ENCODE results near the gene TRIM71. TPM values are rescaled to one million over a fixed set of nuclear protein-coding genes. Genes with fewer than 3 reads are reported as not detected.

The TRIM71 gene
- total RNA-seq, 2 donors from 2014 or later = 11.1 TPM; not detected in 1

DNA sequence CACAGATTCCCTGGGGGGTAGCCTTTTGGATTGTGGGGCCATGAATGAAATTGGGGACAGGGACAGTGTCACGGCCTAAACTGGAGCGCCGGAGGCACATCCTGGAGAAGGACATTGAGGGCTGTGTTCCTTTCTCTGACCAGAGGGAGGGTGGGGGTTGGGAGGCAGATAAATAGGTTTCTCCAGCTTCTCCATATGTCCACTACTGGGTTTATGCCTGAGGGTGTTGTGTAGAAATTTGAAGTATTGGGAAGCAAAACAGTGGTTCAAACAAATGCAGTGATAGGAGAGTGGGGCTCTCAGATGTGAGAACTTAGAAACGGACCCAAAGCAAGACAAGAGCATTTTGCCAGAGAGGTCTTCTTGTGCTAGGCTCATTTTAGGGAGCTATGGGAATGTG lies 34.3 kb downstream of the TRIM71 start:
- Histone ChIP-seq H3K27me3 (replicated peaks; ENCODE audit: insufficient read depth) (no peaks in the 10 kb centered on the region), H3K9me3 (no peaks in the 10 kb centered on the region), H3K27ac (no peak overlapping the region), H3K36me3 (no peaks in the 10 kb centered on the region), H3K4me1 (replicated peaks) (no peaks in the 10 kb centered on the region), H3K4me3 (no peak overlapping the region)
- WGBS = 94% methylated on average over 4 of the region's 4 CpGs
- TF ChIP-seq POLR2A (IDR thresholded peaks at IDR 0.05) (no peak), POLR2AphosphoS5 (IDR thresholded peaks at IDR 0.05) (no peak)
- TF ChIP-seq, protein P1, sequence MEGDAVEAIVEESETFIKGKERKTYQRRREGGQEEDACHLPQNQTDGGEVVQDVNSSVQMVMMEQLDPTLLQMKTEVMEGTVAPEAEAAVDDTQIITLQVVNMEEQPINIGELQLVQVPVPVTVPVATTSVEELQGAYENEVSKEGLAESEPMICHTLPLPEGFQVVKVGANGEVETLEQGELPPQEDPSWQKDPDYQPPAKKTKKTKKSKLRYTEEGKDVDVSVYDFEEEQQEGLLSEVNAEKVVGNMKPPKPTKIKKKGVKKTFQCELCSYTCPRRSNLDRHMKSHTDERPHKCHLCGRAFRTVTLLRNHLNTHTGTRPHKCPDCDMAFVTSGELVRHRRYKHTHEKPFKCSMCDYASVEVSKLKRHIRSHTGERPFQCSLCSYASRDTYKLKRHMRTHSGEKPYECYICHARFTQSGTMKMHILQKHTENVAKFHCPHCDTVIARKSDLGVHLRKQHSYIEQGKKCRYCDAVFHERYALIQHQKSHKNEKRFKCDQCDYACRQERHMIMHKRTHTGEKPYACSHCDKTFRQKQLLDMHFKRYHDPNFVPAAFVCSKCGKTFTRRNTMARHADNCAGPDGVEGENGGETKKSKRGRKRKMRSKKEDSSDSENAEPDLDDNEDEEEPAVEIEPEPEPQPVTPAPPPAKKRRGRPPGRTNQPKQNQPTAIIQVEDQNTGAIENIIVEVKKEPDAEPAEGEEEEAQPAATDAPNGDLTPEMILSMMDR (IDR thresholded peaks at IDR 0.05) = no peak
- no peak for DNase-seq (ENCODE audit: low spot score)
- intact Hi-C loops (cut with DNase I) = no loop called here

DNA sequence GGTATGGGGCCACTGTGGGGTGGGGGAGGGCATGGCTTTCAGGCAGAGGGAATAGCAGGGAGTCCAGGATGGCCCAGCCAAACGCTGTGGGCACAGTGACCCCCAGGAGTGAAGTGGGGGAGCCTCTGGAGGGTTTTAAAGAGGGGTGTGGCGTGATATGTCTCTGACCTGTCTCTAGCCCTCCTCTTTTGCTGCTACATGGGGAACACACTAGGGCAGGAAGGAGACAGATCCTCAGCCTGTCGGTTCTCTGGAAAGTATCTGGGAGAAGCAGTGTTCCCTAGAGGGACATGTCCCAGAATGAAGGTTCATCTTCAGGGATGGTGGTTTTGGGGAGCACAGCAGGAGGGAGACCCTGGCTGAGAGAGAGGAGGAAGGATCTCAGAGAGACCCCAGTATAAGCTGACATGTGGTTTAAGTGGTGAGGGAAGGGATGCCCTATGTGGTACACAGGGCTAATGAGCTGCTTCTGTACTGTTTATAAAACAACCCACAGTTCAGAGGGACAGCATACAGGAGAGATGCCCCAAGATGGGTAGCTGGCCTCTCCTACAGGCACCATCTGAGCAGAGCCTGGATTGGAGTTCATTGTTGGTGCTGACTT lies 37.7 kb downstream of the TRIM71 start:
- no peak overlapping the region for H3K4me3 ChIP-seq
- no peaks in the 10 kb centered on the region for H3K4me1 ChIP-seq (replicated peaks)
- no peak for TF ChIP-seq POLR2A (IDR thresholded peaks at IDR 0.05)
- TF ChIP-seq, protein P1 (IDR thresholded peaks at IDR 0.05) = no peak
- DNase-seq (ENCODE audit: low spot score) = no peak
- intact Hi-C loops (cut with DNase I) = no loop called here
- no peak overlapping the region for H3K27ac ChIP-seq
- H3K27me3 ChIP-seq (replicated peaks; ENCODE audit: insufficient read depth) = no peaks in the 10 kb centered on the region
- H3K36me3 ChIP-seq = no peaks in the 10 kb centered on the region
- no peaks in the 10 kb centered on the region for H3K9me3 ChIP-seq
- 81% methylated on average over 3 of the region's 3 CpGs for WGBS

DNA sequence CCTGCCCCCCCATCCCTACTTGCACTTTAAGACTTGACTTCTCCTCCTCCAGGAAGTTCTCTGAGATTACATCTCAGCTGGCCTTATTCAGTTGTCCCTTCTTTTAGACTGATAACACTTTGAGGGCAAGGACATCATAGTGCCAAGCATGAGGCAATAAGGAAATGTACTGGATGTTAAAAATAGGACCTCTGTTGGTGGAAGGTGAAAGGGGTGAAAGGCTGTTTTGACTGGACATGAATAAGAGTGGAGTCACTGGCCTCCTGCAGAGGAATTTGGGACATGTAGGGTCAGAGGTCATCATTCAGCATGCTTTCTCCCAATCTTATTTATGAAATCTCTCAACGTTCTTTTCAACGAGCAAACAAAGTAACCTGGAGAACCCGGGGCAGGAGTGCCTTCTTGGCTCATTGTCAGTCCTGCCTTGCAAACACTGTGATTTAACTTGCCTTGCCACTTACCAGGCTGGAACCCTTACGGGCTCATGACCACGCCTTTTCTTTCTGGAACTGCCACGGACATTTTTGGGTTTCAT lies 38.6 kb downstream of the TRIM71 start:
- 42% methylated on average over 6 of the region's 6 CpGs for WGBS
- no peak overlapping the region for H3K27ac ChIP-seq
- H3K4me1 ChIP-seq (replicated peaks) = no peaks in the 10 kb centered on the region
- H3K4me3 ChIP-seq = no peak overlapping the region
- H3K27me3 ChIP-seq (replicated peaks; ENCODE audit: insufficient read depth) = no peaks in the 10 kb centered on the region
- TF ChIP-seq POLR2A (IDR thresholded peaks at IDR 0.05) = no peak
- TF ChIP-seq POLR2AphosphoS5 (IDR thresholded peaks at IDR 0.05) = no peak
- TF ChIP-seq, protein P1 (IDR thresholded peaks at IDR 0.05) = no peak
- intact Hi-C loops (cut with DNase I) = no loop called here
- no peaks in the 10 kb centered on the region for H3K9me3 ChIP-seq
- no peak for DNase-seq (ENCODE audit: low spot score)
- H3K36me3 ChIP-seq = no peaks in the 10 kb centered on the region

DNA sequence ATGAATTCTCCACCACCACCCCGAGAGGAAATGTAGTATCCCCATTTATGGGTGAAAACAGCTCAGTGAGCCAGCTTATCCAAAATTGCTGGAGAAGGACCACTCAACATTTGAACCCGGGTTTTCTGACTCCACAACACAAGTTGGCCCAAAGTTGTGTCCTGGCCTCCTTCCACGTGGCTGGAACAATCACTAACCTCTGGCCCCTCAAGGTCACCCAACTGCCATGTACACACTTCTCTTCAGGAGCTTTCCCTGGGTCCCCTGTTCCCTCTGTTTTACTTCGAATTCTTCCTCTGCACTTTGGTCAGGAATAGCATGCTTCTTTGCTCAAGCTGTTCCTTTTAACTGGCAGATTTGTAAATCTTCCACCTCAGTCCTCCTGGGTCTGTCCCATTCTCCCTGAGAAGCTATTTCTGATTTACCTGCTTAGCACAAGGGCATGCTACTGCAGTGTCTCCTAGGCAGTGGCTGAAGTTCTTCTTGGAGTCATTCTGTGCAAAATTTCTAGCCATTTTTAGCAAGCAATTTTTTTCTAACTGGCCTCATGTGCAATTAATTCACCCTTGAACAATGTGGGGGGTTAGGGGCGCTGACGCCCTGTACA lies 39.2 kb downstream of the TRIM71 start:
- intact Hi-C loops (cut with DNase I) = no loop called here
- TF ChIP-seq, protein P1 (IDR thresholded peaks at IDR 0.05) = no peak
- TF ChIP-seq POLR2AphosphoS5 (IDR thresholded peaks at IDR 0.05) (no peak), POLR2A (IDR thresholded peaks at IDR 0.05) (no peak)

DNA sequence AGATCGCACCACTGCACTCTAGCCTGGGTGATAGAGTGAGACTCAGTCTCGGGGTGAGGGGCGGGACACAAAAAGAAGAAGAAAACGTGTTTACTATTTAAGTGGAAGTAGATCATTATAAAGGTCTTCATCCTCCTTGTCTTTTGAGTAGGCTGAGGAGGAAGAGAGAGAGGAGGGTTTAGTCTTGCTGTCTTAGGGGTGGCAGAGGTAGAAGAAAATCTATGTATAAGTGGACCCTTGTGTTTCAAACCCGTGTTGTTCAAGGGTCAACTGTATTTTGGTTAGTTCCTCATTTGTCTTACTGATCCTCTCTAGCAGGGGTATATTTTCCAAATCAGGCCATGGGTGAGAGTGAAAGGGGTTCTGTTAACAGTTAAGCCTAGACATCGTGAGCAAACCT lies 40.1 kb downstream of the TRIM71 start:
- Histone ChIP-seq H3K27me3 (replicated peaks; ENCODE audit: insufficient read depth) (no peaks in the 10 kb centered on the region), H3K9me3 (no peaks in the 10 kb centered on the region), H3K4me1 (replicated peaks) (no peaks in the 10 kb centered on the region), H3K36me3 (no peaks in the 10 kb centered on the region), H3K27ac (no peak overlapping the region), H3K4me3 (no peak overlapping the region)
- intact Hi-C loops (cut with DNase I) = no loop called here
- WGBS = 81% methylated on average over 6 of the region's 6 CpGs
- no peak for DNase-seq (ENCODE audit: low spot score)
- TF ChIP-seq POLR2A (IDR thresholded peaks at IDR 0.05) = no peak
- no peak for TF ChIP-seq POLR2AphosphoS5 (IDR thresholded peaks at IDR 0.05)
- TF ChIP-seq, protein P1 (IDR thresholded peaks at IDR 0.05) = no peak

More for the DNA sequence above, 39.2 kb downstream of the TRIM71 start:
- H3K27me3 ChIP-seq (replicated peaks; ENCODE audit: insufficient read depth) = no peaks in the 10 kb centered on the region
- no peak overlapping the region for H3K27ac ChIP-seq
- DNase-seq (ENCODE audit: low spot score) = no peak
- no peaks in the 10 kb centered on the region for H3K9me3 ChIP-seq
- 61% methylated on average over 6 of the region's 6 CpGs for WGBS
- H3K4me1 ChIP-seq (replicated peaks) = no peaks in the 10 kb centered on the region
- no peaks in the 10 kb centered on the region for H3K36me3 ChIP-seq
- H3K4me3 ChIP-seq = no peak overlapping the region

Measured in prostate gland (tissue), 2 donors.